Measurements from ENCODE around the gene UNC13C.

GRCh38 chr15:54288049-54288448, 309.8 kb downstream of the UNC13C start:
- no peak for TF ChIP-seq CTCF (IDR thresholded peaks at IDR 0.05; ENCODE audit: insufficient read depth, low read length)
- no peak for TF ChIP-seq POLR2AphosphoS5 (IDR thresholded peaks at IDR 0.05; ENCODE audit: low read depth)
- TF ChIP-seq REST (IDR thresholded peaks at IDR 0.05; ENCODE audit: insufficient replicate concordance, low read depth), result no peak
